GM13977 (cell line): Measurements from ENCODE around the gene TM9SF2.

Source experiments
- DNase-seq: peaks from one replicate; pipeline ENCODE4 v3.0.0; 2012; ENCODE audit warnings: low spot score
- CTCF ChIP-seq: IDR thresholded peaks from 2 replicates; pipeline ENCODE4 v1.5.1; 2012; ENCODE audit warnings: mild to moderate bottlenecking, control low read depth; ENCODE audit not compliant: insufficient read depth; ENCODE audit errors: extremely low read depth, missing control alignments
- in situ Hi-C: fragments of 300-500 bp; cut with MboI; formaldehyde crosslinking; loops from one replicate; pipeline ENCODE4 v1.12.0; 2022; ENCODE audit warnings: low sequenced_read_pairs, low pct_unique_long_range_greater_than_20kb, mixed read lengths, inconsistent platforms; ENCODE audit not compliant: unreplicated experiment

The TM9SF2 gene

DNA sequence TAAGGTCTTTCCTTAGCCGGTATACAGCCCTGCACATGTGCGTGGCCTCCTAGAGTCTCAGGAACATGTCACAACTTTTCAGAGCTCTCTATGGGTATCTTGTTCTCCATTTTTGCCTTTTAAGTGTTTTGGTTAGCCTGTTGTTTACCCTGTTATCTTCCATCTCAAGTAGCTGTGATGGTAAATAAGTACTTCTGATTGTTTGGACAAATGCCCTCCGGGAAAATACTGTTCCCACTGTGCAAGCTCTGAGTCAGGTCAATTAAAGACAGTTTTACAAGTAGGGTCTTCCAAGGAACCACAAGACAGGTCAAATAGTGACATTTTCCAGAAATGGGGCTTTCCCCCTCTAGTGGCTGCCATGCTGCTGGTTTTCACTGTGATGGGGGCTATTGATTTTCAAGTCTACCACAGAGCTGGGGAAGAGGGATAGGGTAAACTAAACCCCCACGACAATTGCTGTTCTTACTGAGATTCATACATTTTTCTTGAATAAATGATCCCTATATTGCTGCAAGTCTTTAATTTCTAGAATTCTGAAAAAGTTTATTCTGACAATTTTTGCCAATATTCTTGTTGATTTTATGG is 109.5 kb downstream of the TM9SF2 start:
- peak; percentile 4 for TF ChIP-seq CTCF

More for the DNA sequence above, 109.5 kb downstream of the TM9SF2 start:
- no peak for DNase-seq
- in situ Hi-C loops = no loop called here
